WTC11 (cell line): ENCODE data around the gene GPR135. TPM values are rescaled to one million over a fixed set of nuclear protein-coding genes. Genes with fewer than 3 reads are reported as not detected.

Experiments
- ATAC-seq: fragments of 200-7000 bp; cut with Tn5 transposase; 2 replicates; pipeline ENCODE4 v1.10.0; 2021; ENCODE audit warnings: mild to moderate bottlenecking, moderate library complexity
- CTCF ChIA-PET: fragments of 300-600 bp; sonication (Branson Sonifier 250); formaldehyde crosslinking; loops from one replicate; lab custom pipeline; 2021; ENCODE audit warnings: antibody characterized with exemption; lab: Charles Lee
- POLR2A ChIA-PET: fragments of 350-600 bp; sonication (Branson Sonifier 250); formaldehyde crosslinking; loops from one replicate; lab custom pipeline; 2021; ENCODE audit warnings: antibody characterized with exemption; lab: Charles Lee
- DNase-seq: peaks from one replicate; pipeline ENCODE4 v3.0.0; 2021; ENCODE audit warnings: low spot score
- H3K27ac Mint-ChIP-seq: 2 replicates; pipeline ENCODE4 v1.8.0; 2021; ENCODE audit warnings: mixed read lengths
- H3K27me3 Mint-ChIP-seq: 2 replicates; pipeline ENCODE4 v1.8.0; 2021; ENCODE audit warnings: low read depth, mild to moderate bottlenecking, moderate library complexity, mixed read lengths
- H3K36me3 Mint-ChIP-seq: 2 replicates; pipeline ENCODE4 v1.8.0; 2021; ENCODE audit warnings: mixed read lengths
- H3K4me1 Mint-ChIP-seq: 2 replicates; pipeline ENCODE4 v1.8.0; 2022; ENCODE audit warnings: mixed read lengths
- H3K4me3 Mint-ChIP-seq: 2 replicates; pipeline ENCODE4 v1.8.0; 2021; ENCODE audit warnings: mild to moderate bottlenecking, moderate library complexity, mixed read lengths
- H3K9me3 Mint-ChIP-seq: 2 replicates; pipeline ENCODE4 v1.8.0; 2021; ENCODE audit warnings: mixed read lengths
- CREM ChIP-seq: sonication (generic); formaldehyde crosslinking; IDR thresholded peaks from 2 replicates; pipeline ENCODE4 v1.8.1; 2022; ENCODE audit warnings: mild to moderate bottlenecking, missing genetic modification reagents, moderate library complexity
- ETV6 ChIP-seq: sonication (generic); formaldehyde crosslinking; IDR thresholded peaks from 2 replicates; pipeline ENCODE4 v1.8.1; 2022; ENCODE audit warnings: mild to moderate bottlenecking, missing genetic modification reagents
- GRHL2 ChIP-seq: fragments of 250-450 bp; sonication (Bioruptor Pico); IDR thresholded peaks from 2 replicates; pipeline ENCODE4 v1.8.0; 2022; ENCODE audit warnings: mild to moderate bottlenecking, moderate library complexity; ENCODE audit not compliant: insufficient replicate concordance, severe bottlenecking
- HMGXB4 ChIP-seq: sonication (generic); formaldehyde crosslinking; IDR thresholded peaks from 2 replicates; pipeline ENCODE4 v1.8.1; 2023; ENCODE audit warnings: mild to moderate bottlenecking, moderate library complexity, missing genetic modification reagents
- IRF2 ChIP-seq: sonication (generic); formaldehyde crosslinking; IDR thresholded peaks from 2 replicates; pipeline ENCODE4 v1.8.0; 2022; ENCODE audit warnings: low read depth, missing genetic modification reagents, borderline replicate concordance
- NFYB ChIP-seq: sonication (generic); formaldehyde crosslinking; conservative IDR thresholded peaks from 2 replicates; pipeline ENCODE4 v1.8.0; 2022; ENCODE audit warnings: low read depth, missing genetic modification reagents
- NR1H2 ChIP-seq: sonication (generic); formaldehyde crosslinking; IDR thresholded peaks from 2 replicates; pipeline ENCODE4 v1.9.0; 2021; ENCODE audit warnings: mild to moderate bottlenecking, moderate library complexity, missing genetic modification reagents
- NR2C2 ChIP-seq: sonication (generic); formaldehyde crosslinking; IDR thresholded peaks from 2 replicates; pipeline ENCODE4 v1.8.0; 2022; ENCODE audit warnings: mild to moderate bottlenecking, missing genetic modification reagents
- SMAD3 ChIP-seq: sonication (generic); formaldehyde crosslinking; IDR thresholded peaks from 2 replicates; pipeline ENCODE4 v1.8.0; 2022; ENCODE audit warnings: missing genetic modification reagents, mild to moderate bottlenecking, borderline replicate concordance
- SMAD4 ChIP-seq: sonication (generic); formaldehyde crosslinking; IDR thresholded peaks from 2 replicates; pipeline ENCODE4 v1.8.0; 2022; ENCODE audit warnings: mild to moderate bottlenecking, missing genetic modification reagents
- SOX15 ChIP-seq: fragments of 250-450 bp; sonication (Bioruptor Pico); IDR thresholded peaks from 2 replicates; pipeline ENCODE4 v1.9.0; 2021; ENCODE audit warnings: mild to moderate bottlenecking
- ZNF219 ChIP-seq: sonication (generic); formaldehyde crosslinking; IDR thresholded peaks from 2 replicates; pipeline ENCODE4 v1.8.0; 2023; ENCODE audit warnings: missing genetic modification reagents, mild to moderate bottlenecking, borderline replicate concordance
- ZNF317 ChIP-seq: sonication (generic); formaldehyde crosslinking; IDR thresholded peaks from 2 replicates; pipeline ENCODE4 v1.8.1; 2023; ENCODE audit warnings: low read depth, mild to moderate bottlenecking, moderate library complexity, missing genetic modification reagents, borderline replicate concordance
- total RNA-seq: library from RNA; stranded (reverse); gene quantifications from 3 replicates; pipeline ENCODE4 v1.2.3, GENCODE V29; 2021
- TF ChIP-seq, protein P1 (sequence below): sonication (generic); formaldehyde crosslinking; IDR thresholded peaks from 2 replicates; pipeline ENCODE4 v1.8.1; 2023; ENCODE audit warnings: mild to moderate bottlenecking, missing genetic modification reagents, moderate library complexity
- TF ChIP-seq, protein P2 (sequence below): fragments of 200-600 bp; IDR thresholded peaks from 2 replicates; pipeline ENCODE4 v1.8.0; 2022; ENCODE audit warnings: antibody characterized with exemption
- TF ChIP-seq, protein P3 (sequence below): sonication (generic); formaldehyde crosslinking; IDR thresholded peaks from 2 replicates; pipeline ENCODE4 v1.8.0; 2023; ENCODE audit warnings: mild to moderate bottlenecking, missing genetic modification reagents
- TF ChIP-seq, protein P4 (sequence below): sonication (generic); formaldehyde crosslinking; conservative IDR thresholded peaks from 2 replicates; pipeline ENCODE4 v1.8.1; 2023; ENCODE audit warnings: mild to moderate bottlenecking, low read depth, missing genetic modification reagents, moderate library complexity
- TF ChIP-seq, protein P5 (sequence below): sonication (generic); formaldehyde crosslinking; IDR thresholded peaks from 2 replicates; pipeline ENCODE4 v1.8.1; 2022; ENCODE audit warnings: mild to moderate bottlenecking, moderate library complexity, missing genetic modification reagents
- TF ChIP-seq, protein P6 (sequence below): sonication (generic); formaldehyde crosslinking; IDR thresholded peaks from 2 replicates; pipeline ENCODE4 v1.8.0; 2022; ENCODE audit warnings: mild to moderate bottlenecking, missing genetic modification reagents
- TF ChIP-seq, protein P7 (sequence below): sonication (generic); formaldehyde crosslinking; IDR thresholded peaks from 2 replicates; pipeline ENCODE4 v1.8.0; 2022; ENCODE audit warnings: missing genetic modification reagents

GPR135 gene
- total RNA-seq, 1 experiment from 2014 or later = 1.7 TPM

DNA sequence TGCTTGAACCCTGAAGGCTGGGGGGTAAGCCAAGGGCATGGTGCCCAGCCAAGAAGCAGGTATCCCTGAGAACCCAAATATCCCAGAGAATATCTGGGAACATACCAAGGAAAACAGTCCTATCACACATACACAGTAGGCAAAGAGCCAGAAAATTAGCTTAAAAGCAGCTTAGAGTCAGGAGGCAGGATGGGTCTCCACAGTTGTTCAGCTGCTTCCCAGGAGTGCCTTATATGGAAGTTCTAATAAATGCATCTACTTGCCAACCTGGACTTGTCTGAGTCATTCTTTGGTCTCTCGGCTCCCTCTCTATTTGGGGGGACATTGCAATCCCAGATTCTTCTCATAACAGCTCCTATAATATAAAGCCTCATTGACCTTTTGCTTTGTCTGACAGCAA, 9.0 kb upstream of the GPR135 start:
- Mint-ChIP-seq H3K4me1 (no peaks in the 10 kb centered on the region), H3K9me3 (no peaks in the 10 kb centered on the region), H3K4me3 (no peak overlapping the region), H3K27me3 (no peaks in the 10 kb centered on the region), H3K36me3 (peaks cover 35% of the 10 kb centered on the region), H3K27ac (no peak overlapping the region)
- ChIA-PET CTCF (no interaction called here), POLR2A (no interaction called here)
- no peak for TF ChIP-seq SMAD3
- no peak for TF ChIP-seq ZNF219 (CRISPR knock-in tag)
- no peak for TF ChIP-seq HMGXB4 (CRISPR knock-in tag)
- TF ChIP-seq, protein P1, sequence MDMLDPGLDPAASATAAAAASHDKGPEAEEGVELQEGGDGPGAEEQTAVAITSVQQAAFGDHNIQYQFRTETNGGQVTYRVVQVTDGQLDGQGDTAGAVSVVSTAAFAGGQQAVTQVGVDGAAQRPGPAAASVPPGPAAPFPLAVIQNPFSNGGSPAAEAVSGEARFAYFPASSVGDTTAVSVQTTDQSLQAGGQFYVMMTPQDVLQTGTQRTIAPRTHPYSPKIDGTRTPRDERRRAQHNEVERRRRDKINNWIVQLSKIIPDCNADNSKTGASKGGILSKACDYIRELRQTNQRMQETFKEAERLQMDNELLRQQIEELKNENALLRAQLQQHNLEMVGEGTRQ = no peak
- no peak for TF ChIP-seq NR2C2 (CRISPR knock-in tag)
- TF ChIP-seq, protein P2, sequence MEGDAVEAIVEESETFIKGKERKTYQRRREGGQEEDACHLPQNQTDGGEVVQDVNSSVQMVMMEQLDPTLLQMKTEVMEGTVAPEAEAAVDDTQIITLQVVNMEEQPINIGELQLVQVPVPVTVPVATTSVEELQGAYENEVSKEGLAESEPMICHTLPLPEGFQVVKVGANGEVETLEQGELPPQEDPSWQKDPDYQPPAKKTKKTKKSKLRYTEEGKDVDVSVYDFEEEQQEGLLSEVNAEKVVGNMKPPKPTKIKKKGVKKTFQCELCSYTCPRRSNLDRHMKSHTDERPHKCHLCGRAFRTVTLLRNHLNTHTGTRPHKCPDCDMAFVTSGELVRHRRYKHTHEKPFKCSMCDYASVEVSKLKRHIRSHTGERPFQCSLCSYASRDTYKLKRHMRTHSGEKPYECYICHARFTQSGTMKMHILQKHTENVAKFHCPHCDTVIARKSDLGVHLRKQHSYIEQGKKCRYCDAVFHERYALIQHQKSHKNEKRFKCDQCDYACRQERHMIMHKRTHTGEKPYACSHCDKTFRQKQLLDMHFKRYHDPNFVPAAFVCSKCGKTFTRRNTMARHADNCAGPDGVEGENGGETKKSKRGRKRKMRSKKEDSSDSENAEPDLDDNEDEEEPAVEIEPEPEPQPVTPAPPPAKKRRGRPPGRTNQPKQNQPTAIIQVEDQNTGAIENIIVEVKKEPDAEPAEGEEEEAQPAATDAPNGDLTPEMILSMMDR = no peak
- TF ChIP-seq, protein P3, sequence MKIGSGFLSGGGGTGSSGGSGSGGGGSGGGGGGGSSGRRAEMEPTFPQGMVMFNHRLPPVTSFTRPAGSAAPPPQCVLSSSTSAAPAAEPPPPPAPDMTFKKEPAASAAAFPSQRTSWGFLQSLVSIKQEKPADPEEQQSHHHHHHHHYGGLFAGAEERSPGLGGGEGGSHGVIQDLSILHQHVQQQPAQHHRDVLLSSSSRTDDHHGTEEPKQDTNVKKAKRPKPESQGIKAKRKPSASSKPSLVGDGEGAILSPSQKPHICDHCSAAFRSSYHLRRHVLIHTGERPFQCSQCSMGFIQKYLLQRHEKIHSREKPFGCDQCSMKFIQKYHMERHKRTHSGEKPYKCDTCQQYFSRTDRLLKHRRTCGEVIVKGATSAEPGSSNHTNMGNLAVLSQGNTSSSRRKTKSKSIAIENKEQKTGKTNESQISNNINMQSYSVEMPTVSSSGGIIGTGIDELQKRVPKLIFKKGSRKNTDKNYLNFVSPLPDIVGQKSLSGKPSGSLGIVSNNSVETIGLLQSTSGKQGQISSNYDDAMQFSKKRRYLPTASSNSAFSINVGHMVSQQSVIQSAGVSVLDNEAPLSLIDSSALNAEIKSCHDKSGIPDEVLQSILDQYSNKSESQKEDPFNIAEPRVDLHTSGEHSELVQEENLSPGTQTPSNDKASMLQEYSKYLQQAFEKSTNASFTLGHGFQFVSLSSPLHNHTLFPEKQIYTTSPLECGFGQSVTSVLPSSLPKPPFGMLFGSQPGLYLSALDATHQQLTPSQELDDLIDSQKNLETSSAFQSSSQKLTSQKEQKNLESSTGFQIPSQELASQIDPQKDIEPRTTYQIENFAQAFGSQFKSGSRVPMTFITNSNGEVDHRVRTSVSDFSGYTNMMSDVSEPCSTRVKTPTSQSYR (CRISPR knock-in tag) = no peak
- TF ChIP-seq GRHL2 (CRISPR knock-in tag) = no peak
- no peak for TF ChIP-seq CREM (CRISPR knock-in tag)
- TF ChIP-seq SMAD4 (CRISPR knock-in tag) = no peak
- no peak for TF ChIP-seq ETV6 (CRISPR knock-in tag)
- no peak for TF ChIP-seq IRF2 (CRISPR knock-in tag)
- TF ChIP-seq, protein P4, sequence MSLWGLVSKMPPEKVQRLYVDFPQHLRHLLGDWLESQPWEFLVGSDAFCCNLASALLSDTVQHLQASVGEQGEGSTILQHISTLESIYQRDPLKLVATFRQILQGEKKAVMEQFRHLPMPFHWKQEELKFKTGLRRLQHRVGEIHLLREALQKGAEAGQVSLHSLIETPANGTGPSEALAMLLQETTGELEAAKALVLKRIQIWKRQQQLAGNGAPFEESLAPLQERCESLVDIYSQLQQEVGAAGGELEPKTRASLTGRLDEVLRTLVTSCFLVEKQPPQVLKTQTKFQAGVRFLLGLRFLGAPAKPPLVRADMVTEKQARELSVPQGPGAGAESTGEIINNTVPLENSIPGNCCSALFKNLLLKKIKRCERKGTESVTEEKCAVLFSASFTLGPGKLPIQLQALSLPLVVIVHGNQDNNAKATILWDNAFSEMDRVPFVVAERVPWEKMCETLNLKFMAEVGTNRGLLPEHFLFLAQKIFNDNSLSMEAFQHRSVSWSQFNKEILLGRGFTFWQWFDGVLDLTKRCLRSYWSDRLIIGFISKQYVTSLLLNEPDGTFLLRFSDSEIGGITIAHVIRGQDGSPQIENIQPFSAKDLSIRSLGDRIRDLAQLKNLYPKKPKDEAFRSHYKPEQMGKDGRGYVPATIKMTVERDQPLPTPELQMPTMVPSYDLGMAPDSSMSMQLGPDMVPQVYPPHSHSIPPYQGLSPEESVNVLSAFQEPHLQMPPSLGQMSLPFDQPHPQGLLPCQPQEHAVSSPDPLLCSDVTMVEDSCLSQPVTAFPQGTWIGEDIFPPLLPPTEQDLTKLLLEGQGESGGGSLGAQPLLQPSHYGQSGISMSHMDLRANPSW = no peak
- TF ChIP-seq, protein P5, sequence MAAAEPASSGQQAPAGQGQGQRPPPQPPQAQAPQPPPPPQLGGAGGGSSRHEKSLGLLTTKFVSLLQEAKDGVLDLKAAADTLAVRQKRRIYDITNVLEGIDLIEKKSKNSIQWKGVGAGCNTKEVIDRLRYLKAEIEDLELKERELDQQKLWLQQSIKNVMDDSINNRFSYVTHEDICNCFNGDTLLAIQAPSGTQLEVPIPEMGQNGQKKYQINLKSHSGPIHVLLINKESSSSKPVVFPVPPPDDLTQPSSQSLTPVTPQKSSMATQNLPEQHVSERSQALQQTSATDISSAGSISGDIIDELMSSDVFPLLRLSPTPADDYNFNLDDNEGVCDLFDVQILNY (CRISPR knock-in tag) = no peak
- no peak for TF ChIP-seq ZNF317
- no peak for TF ChIP-seq NFYB
- TF ChIP-seq, protein P6, sequence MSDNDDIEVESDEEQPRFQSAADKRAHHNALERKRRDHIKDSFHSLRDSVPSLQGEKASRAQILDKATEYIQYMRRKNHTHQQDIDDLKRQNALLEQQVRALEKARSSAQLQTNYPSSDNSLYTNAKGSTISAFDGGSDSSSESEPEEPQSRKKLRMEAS = no peak
- no peak for TF ChIP-seq SOX15
- TF ChIP-seq NR1H2 (CRISPR knock-in tag) = no peak
- TF ChIP-seq, protein P7, sequence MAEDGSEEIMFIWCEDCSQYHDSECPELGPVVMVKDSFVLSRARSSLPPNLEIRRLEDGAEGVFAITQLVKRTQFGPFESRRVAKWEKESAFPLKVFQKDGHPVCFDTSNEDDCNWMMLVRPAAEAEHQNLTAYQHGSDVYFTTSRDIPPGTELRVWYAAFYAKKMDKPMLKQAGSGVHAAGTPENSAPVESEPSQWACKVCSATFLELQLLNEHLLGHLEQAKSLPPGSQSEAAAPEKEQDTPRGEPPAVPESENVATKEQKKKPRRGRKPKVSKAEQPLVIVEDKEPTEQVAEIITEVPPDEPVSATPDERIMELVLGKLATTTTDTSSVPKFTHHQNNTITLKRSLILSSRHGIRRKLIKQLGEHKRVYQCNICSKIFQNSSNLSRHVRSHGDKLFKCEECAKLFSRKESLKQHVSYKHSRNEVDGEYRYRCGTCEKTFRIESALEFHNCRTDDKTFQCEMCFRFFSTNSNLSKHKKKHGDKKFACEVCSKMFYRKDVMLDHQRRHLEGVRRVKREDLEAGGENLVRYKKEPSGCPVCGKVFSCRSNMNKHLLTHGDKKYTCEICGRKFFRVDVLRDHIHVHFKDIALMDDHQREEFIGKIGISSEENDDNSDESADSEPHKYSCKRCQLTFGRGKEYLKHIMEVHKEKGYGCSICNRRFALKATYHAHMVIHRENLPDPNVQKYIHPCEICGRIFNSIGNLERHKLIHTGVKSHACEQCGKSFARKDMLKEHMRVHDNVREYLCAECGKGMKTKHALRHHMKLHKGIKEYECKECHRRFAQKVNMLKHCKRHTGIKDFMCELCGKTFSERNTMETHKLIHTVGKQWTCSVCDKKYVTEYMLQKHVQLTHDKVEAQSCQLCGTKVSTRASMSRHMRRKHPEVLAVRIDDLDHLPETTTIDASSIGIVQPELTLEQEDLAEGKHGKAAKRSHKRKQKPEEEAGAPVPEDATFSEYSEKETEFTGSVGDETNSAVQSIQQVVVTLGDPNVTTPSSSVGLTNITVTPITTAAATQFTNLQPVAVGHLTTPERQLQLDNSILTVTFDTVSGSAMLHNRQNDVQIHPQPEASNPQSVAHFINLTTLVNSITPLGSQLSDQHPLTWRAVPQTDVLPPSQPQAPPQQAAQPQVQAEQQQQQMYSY (CRISPR knock-in tag) = no peak
- ATAC-seq (no peak), DNase-seq (no peak)
